Measurements from ENCODE around the gene IFNG-AS1. TPM values are rescaled to one million over a fixed set of nuclear protein-coding genes. Genes with fewer than 3 reads are reported as not detected.

Gene IFNG-AS1
- total RNA-seq, 6 experiments from 2014 or later, result not detected

DNA sequence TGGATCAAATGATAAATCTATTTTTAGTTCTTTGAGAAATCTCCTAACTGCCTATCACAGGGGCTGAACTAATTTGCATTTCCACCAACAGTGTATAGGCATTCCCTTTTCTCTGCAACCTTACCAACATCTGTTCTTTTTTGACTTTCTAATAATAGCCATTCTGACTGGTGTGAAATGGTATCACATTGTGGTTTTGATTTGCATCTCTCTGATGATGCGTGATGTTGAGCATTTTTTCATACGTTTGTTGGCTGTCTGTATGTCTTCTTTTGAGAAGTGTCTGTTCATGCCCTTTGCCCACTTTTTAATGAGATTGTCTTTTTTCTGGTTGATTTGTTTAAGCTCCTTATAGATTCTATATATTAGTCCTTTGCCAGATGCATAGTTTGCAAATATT lies 67.1 kb downstream of the IFNG-AS1 start:
- peaks cover under 1% of the 10 kb centered on the region; the same call in 1 of the 2 replicates for H3K9me3 Mint-ChIP-seq

DNA sequence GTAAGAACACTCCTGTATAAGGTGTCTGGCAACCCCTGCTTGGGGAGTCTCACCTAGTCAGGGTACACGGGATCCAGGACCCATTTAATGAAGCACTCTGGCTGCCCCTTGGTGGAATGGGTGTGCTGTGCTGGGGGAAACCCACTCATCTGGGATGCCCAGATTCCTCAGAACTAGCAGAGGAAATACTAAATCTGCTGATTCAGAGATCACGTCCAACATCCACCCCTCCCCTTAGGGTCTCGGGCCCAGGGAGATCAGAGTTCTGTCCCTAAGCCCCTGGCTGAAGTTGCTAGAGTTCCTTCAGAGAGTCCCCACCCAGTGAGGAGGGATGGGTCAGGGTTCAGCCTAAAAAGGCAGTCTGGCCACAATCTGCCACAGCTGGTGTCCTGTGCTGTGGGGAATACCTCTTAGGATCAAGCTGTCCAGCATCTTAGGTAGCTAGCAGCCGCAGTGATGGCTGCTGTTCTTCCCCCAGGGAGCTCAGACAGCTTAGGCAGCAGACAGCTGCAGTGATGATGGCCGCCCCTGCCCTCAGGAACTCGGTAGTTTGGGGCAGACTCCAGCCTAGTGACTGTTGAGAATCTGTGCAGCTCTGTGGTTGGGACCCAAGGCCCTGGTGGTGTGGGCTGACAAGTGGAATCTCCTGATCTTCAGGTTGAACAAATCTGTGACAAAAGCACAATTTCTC lies 74.8 kb downstream of the IFNG-AS1 start:
- H3K4me3 Mint-ChIP-seq, result no peak overlapping the region
- peaks cover 6% of the 10 kb centered on the region; the same call in 1 of the 2 replicates for H3K9me3 Mint-ChIP-seq
- H3K27me3 Mint-ChIP-seq (ENCODE audit: insufficient read depth), result peaks cover 5% of the 10 kb centered on the region
- no peak overlapping the region for H3K27ac Mint-ChIP-seq
- H3K36me3 Mint-ChIP-seq (ENCODE audit: low read depth), result no peaks in the 10 kb centered on the region
- no peaks in the 10 kb centered on the region for H3K4me1 Mint-ChIP-seq (ENCODE audit: low read depth)
- TF ChIP-seq, protein P1, sequence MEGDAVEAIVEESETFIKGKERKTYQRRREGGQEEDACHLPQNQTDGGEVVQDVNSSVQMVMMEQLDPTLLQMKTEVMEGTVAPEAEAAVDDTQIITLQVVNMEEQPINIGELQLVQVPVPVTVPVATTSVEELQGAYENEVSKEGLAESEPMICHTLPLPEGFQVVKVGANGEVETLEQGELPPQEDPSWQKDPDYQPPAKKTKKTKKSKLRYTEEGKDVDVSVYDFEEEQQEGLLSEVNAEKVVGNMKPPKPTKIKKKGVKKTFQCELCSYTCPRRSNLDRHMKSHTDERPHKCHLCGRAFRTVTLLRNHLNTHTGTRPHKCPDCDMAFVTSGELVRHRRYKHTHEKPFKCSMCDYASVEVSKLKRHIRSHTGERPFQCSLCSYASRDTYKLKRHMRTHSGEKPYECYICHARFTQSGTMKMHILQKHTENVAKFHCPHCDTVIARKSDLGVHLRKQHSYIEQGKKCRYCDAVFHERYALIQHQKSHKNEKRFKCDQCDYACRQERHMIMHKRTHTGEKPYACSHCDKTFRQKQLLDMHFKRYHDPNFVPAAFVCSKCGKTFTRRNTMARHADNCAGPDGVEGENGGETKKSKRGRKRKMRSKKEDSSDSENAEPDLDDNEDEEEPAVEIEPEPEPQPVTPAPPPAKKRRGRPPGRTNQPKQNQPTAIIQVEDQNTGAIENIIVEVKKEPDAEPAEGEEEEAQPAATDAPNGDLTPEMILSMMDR (IDR thresholded peaks at IDR 0.05), result no peak
- no peak for DNase-seq

More for the DNA sequence above, 67.1 kb downstream of the IFNG-AS1 start:
- Mint-ChIP-seq H3K27ac (no peak overlapping the region), H3K27me3 (ENCODE audit: insufficient read depth) (no peaks in the 10 kb centered on the region; the same call in none of the 2 replicates), H3K36me3 (ENCODE audit: low read depth) (no peaks in the 10 kb centered on the region), H3K4me1 (ENCODE audit: low read depth) (no peaks in the 10 kb centered on the region), H3K4me3 (no peak overlapping the region)
- TF ChIP-seq, protein P1 (IDR thresholded peaks at IDR 0.05), result no peak
- DNase-seq, result no peak

DNA sequence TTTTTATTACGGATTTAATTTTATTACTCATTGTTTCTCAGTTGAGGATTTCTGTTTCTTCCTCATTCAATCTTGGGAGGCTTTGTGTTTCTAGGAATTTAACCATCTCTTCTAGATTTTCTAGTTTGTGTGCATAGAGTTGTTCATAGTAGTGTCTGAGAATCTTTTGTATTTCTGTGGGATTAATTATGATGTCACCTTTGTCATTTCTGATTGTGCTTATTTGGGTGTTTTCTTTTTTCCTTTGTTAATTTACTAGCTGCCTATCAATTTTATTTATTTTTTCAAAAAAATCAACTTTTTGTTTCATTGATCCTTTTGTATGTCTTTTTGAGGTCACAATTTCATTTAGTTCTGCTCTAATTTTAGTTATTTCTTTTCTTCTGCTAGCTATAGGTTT lies 75.9 kb downstream of the IFNG-AS1 start:
- H3K27me3 Mint-ChIP-seq (ENCODE audit: insufficient read depth), result peaks cover 5% of the 10 kb centered on the region
- H3K9me3 Mint-ChIP-seq, result peaks cover 6% of the 10 kb centered on the region; the same call in 1 of the 2 replicates
- H3K27ac Mint-ChIP-seq, result no peak overlapping the region
- TF ChIP-seq, protein P1 (IDR thresholded peaks at IDR 0.05), result no peak
- DNase-seq, result no peak
- no peaks in the 10 kb centered on the region for H3K4me1 Mint-ChIP-seq (ENCODE audit: low read depth)
- no peaks in the 10 kb centered on the region for H3K36me3 Mint-ChIP-seq (ENCODE audit: low read depth)
- no peak overlapping the region for H3K4me3 Mint-ChIP-seq

DNA sequence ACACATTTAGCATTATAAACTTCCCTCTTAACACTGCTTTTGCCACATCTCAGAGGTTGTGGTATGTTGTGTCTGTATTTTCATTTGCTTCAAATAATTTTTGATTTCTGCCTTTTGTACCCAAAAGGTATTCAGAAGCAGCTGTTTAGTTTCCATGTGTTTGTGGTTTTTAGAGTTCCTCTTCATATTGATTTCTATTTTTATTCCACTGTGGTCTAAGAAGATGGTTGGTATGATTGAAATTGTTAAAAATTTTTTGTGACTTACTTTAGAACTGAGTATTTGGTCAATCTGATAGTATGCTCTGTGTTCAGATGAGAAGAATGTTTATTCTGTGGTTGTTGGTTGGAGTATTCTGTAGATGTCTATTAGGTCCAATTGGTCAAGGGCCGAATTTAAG lies 76.4 kb downstream of the IFNG-AS1 start:
- Mint-ChIP-seq H3K4me3 (no peak overlapping the region), H3K9me3 (peaks cover 6% of the 10 kb centered on the region; the same call in 1 of the 2 replicates), H3K27ac (no peak overlapping the region), H3K36me3 (ENCODE audit: low read depth) (no peaks in the 10 kb centered on the region), H3K4me1 (ENCODE audit: low read depth) (no peaks in the 10 kb centered on the region), H3K27me3 (ENCODE audit: insufficient read depth) (peaks cover 5% of the 10 kb centered on the region)
- TF ChIP-seq, protein P1 (IDR thresholded peaks at IDR 0.05), result no peak
- DNase-seq, result no peak

DNA sequence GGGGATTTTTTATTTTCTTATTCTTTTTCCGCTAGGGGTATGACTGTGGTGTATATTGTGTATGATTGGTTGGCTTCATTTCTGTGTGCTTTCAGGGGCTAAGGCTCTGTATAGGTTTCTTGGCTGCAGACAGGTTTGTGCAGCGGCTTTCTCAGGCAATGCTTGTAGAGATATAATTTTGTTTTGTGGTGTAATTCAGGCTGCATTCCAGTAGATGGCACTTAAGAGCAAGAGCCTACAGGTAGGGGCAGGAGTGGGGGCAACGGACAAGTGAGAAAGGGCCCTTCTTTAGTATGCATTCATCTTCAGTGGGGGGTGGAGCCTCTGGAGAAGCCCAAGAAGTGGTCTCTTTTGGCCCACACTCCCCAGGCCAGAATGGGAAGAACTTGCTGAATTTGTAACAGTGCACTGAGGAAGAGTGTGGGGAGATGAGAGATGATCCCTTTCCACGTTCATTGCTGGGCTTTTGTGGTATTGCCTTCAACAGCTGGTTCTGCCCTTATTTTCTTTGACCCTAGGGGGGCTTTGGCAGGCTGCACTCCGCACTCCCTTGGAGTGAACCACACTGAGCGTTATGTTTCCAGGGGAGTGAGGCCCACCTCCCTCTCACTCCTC lies 78.6 kb downstream of the IFNG-AS1 start:
- no peak overlapping the region for H3K27ac Mint-ChIP-seq
- H3K27me3 Mint-ChIP-seq (ENCODE audit: insufficient read depth), result peaks cover 1% of the 10 kb centered on the region; the same call in 1 of the 2 replicates
- no peaks in the 10 kb centered on the region for H3K9me3 Mint-ChIP-seq
- no peaks in the 10 kb centered on the region for H3K36me3 Mint-ChIP-seq (ENCODE audit: low read depth)
- no peaks in the 10 kb centered on the region for H3K4me1 Mint-ChIP-seq (ENCODE audit: low read depth)
- H3K4me3 Mint-ChIP-seq, result no peak overlapping the region
- DNase-seq, result no peak
- TF ChIP-seq, protein P1 (IDR thresholded peaks at IDR 0.05), result peak; percentile 65
